Transverse colon (tissue), 4 donors: ENCODE results near the gene BORCS5. TPM values are rescaled to one million over a fixed set of nuclear protein-coding genes. Genes with fewer than 3 reads are reported as not detected.

Experiments
- DNase-seq: peaks from one replicate; pipeline ENCODE4 v3.0.0-alpha.2; 2019
- H3K27ac ChIP-seq, 4 donors: fragments of 200-600 bp; sonication (generic); 2 replicates each; pipeline ENCODE4 v1.5.1; 2016 to 2018; ENCODE audit warnings: inconsistent platforms in 4 of 4
- H3K27me3 ChIP-seq: fragments of 200-600 bp; sonication (generic); 2 replicates; pipeline ENCODE4 v1.5.1; 2017; ENCODE audit warnings: inconsistent platforms
- H3K36me3 ChIP-seq, 4 donors: fragments of 200-600 bp; sonication (generic); 2 replicates each; pipeline ENCODE4 v1.5.1; 2017 to 2019; ENCODE audit warnings: inconsistent platforms in 4 of 4
- H3K4me1 ChIP-seq, 4 donors: fragments of 200-600 bp; sonication (generic); 2 replicates each; pipeline ENCODE4 v1.5.1; 2017 to 2020; ENCODE audit warnings: inconsistent platforms in 4 of 4
- H3K4me3 ChIP-seq, 4 donors: fragments of 200-600 bp; sonication (generic); 1 replicate in 1 of 4; 2 replicates in 3 of 4; pipeline versions ENCODE4 v1.5.1 to v1.6.1; 2017 to 2019; ENCODE audit warnings: inconsistent platforms in 4 of 4
- H3K9me3 ChIP-seq, 2 donors: fragments of 200-600 bp; sonication (generic); 2 replicates each; pipeline ENCODE4 v1.5.1; 2017 to 2019; ENCODE audit warnings: inconsistent platforms in 2 of 2
- CTCF ChIP-seq, 5 experiments: fragments of 200-600 bp in 3 of 5; fragments of 450-650 bp in 2 of 5; sonication (generic) in 3 of 5; IDR thresholded peaks; 1 replicate in 2 of 5; 2 replicates in 3 of 5; pipeline ENCODE4 v1.5.1; 2016 to 2017; ENCODE audit warnings: antibody characterized with exemption in 5 of 5, inconsistent platforms in 3 of 5, mild to moderate bottlenecking in 2 of 5, moderate library complexity in 1 of 5
- EP300 ChIP-seq: sonication (generic); formaldehyde crosslinking; IDR thresholded peaks from one replicate; pipeline ENCODE4 v1.6.1; 2017; ENCODE audit warnings: antibody characterized with exemption, low read depth
- POLR2A ChIP-seq: fragments of 450-650 bp; IDR thresholded peaks from one replicate; pipeline ENCODE4 v1.6.1; 2016; ENCODE audit warnings: antibody characterized with exemption, mild to moderate bottlenecking, moderate library complexity
- POLR2AphosphoS5 ChIP-seq, 3 donors: sonication (generic); formaldehyde crosslinking; IDR thresholded peaks; one replicate each; pipeline ENCODE4 v1.6.1; 2016; ENCODE audit warnings: antibody characterized with exemption in 3 of 3
- WGBS, 2 donors: methylation state at CpG; one replicate each; pipeline ENCODE4 v1.1.5; 2018; ENCODE audit warnings: low coverage in 1 of 2; 5-methylcytosine and 5-hydroxymethylcytosine counted together
- in situ Hi-C, 4 donors: fragments of 200-750 bp; cut with MboI; loops; one replicate each; pipeline versions ENCODE4 v1.15.0 to v1.15.1; 2017; ENCODE audit warnings: low sequenced_read_pairs in 3 of 4, low pct_ligation_motif_present in 1 of 4, low pct_unique_long_range_greater_than_20kb in 1 of 4
- intact Hi-C: fragments of 100-400 bp; cut with DNase I; formaldehyde crosslinking; loops from one replicate; pipeline ENCODE4 v1.15.1; 2023; ENCODE audit warnings: low total_unique reads
- total RNA-seq, 4 donors: library from RNA; depleted of rRNA; stranded (reverse); fragments of >200 nt; gene quantifications; one replicate each; pipeline ENCODE4 v1.1.0, GENCODE V29; 2016

The BORCS5 gene
- total RNA-seq, 4 donors from 2014 or later = 8.5 to 52.7 (median 21.3) TPM

- intact Hi-C loops (no loop called here), in situ Hi-C loops (no loop called here)
- no peaks in the 10 kb centered on the region for H3K27me3 ChIP-seq
- no peaks in the 10 kb centered on the region for H3K4me1 ChIP-seq
- no peak for TF ChIP-seq EP300
- no peak for TF ChIP-seq CTCF (IDR thresholded peaks at IDR 0.05)
- no peak for TF ChIP-seq POLR2AphosphoS5 (IDR thresholded peaks at IDR 0.05)
- no peak for TF ChIP-seq POLR2A
- 95 to 100% methylated on average over 1 to 4 of the region's 4 CpGs for WGBS, 2 donors
- H3K9me3 ChIP-seq = no peaks in the 10 kb centered on the region
- peaks cover 0 to 22% (median 8%) of the 10 kb centered on the region in 4 donors for H3K36me3 ChIP-seq
- H3K4me3 ChIP-seq = no peak overlapping the region
- H3K27ac ChIP-seq = no peak overlapping the region
- DNase-seq = no peak
These were observed 116.3 kb downstream of the BORCS5 start for GRCh38 chr12:12473223-12473622.

- intact Hi-C loops = no loop called here
- WGBS, 2 donors = 53 to 67% methylated on average over 2 to 8 of the region's 8 CpGs
These were observed 117.6 kb downstream of the BORCS5 start for GRCh38 chr12:12474471-12474928.

GRCh38 chr12:12474931-12475795 is 118.3 kb downstream of the BORCS5 start:
- intact Hi-C loops (no loop called here), in situ Hi-C loops (no loop called here)
- WGBS, 2 donors = 65 to 76% methylated on average over 10 to 15 of the region's 15 CpGs
- peak overlapping the region; percentile 12 to 49 (median 38) for H3K27ac ChIP-seq
- peaks cover 0 to 22% (median 10%) of the 10 kb centered on the region in 4 donors for H3K36me3 ChIP-seq
- peak in 1 of 3 donors; percentile 35 for TF ChIP-seq POLR2AphosphoS5 (IDR thresholded peaks at IDR 0.05)
- TF ChIP-seq POLR2A = peak; percentile 15
- no peak for TF ChIP-seq EP300
- H3K4me1 ChIP-seq = no peaks in the 10 kb centered on the region
- no peaks in the 10 kb centered on the region for H3K27me3 ChIP-seq
- no peak overlapping the region for H3K4me3 ChIP-seq
- no peak for DNase-seq
- H3K9me3 ChIP-seq = no peaks in the 10 kb centered on the region

More at GRCh38 chr12:12474471-12474928, 117.6 kb downstream of the BORCS5 start:
- in situ Hi-C loops = no loop called here
- Histone ChIP-seq H3K4me1 (no peaks in the 10 kb centered on the region), H3K9me3 (no peaks in the 10 kb centered on the region), H3K27me3 (no peaks in the 10 kb centered on the region), H3K27ac (peak overlapping the region in 2 of 4 donors; percentile 43 to 49), H3K36me3 (peaks cover 0 to 22% (median 9%) of the 10 kb centered on the region in 4 donors), H3K4me3 (no peak overlapping the region)
- DNase-seq = no peak
- no peak for TF ChIP-seq POLR2A
- TF ChIP-seq POLR2AphosphoS5 (IDR thresholded peaks at IDR 0.05) = no peak
- no peak for TF ChIP-seq EP300
- TF ChIP-seq CTCF (IDR thresholded peaks at IDR 0.05) = no peak

- 96% methylated on average over 21 of the region's 21 CpGs; no CpG with 5 or more reads in 1 of the 2 donors for WGBS, 2 donors
- Histone ChIP-seq H3K4me3 (no peak overlapping the region), H3K36me3 (peaks cover 0 to 27% (median 11%) of the 10 kb centered on the region in 4 donors), H3K27ac (no peak overlapping the region), H3K27me3 (no peaks in the 10 kb centered on the region), H3K9me3 (no peaks in the 10 kb centered on the region), H3K4me1 (no peaks in the 10 kb centered on the region)
- intact Hi-C loops = no loop called here
- DNase-seq = no peak
- TF ChIP-seq POLR2AphosphoS5 (IDR thresholded peaks at IDR 0.05) (no peak), CTCF (IDR thresholded peaks at IDR 0.05) (no peak), POLR2A (no peak), EP300 (no peak)
- in situ Hi-C loops = no loop called here
These were observed 120.1 kb downstream of the BORCS5 start for GRCh38 chr12:12476857-12477531.
